HCT116 (cell line): ENCODE data around the gene CD28. TPM values are rescaled to one million over a fixed set of nuclear protein-coding genes. Genes with fewer than 3 reads are reported as not detected.

Source experiments
- ATAC-seq: fragments of 200-7000 bp; cut with Tn5 transposase; 2 replicates; pipeline ENCODE4 v1.9.1; 2020; ENCODE audit warnings: mild to moderate bottlenecking, moderate library complexity
- BruUV-seq: library from RNA; stranded (reverse); fragments of 400-500 nt; replicated peaks from 2 replicates; lab custom pipeline; 2021; lab: Mats Ljungman, UMichigan
- CTCF ChIA-PET: fragments of 300-600 bp; sonication (Branson Sonifier 250); formaldehyde crosslinking; loops from one replicate; lab custom pipeline; 2021; ENCODE audit warnings: antibody characterized with exemption; lab: Charles Lee
- POLR2A ChIA-PET: fragments of 300-600, 350-600 bp; sonication (Branson Sonifier 250); formaldehyde crosslinking; loops from one replicate; lab custom pipeline; 2021; ENCODE audit warnings: antibody characterized with exemption; lab: Charles Lee
- RAD21 ChIA-PET, 2 experiments: fragments of 300-600 bp; sonication (Branson Sonifier 250); formaldehyde crosslinking; loops; one replicate each; lab custom pipeline; 2023; ENCODE audit warnings: low total read pairs in 2 of 2; ENCODE audit not compliant: uncharacterized antibody in 2 of 2, unreplicated experiment in 2 of 2, low non-redundant PET in 1 of 2; lab: Charles Lee
- DNase-seq: peaks from one replicate; pipeline ENCODE4 v3.0.0-alpha.2; 2010; ENCODE audit warnings: low read depth, low spot score
- H2AFZ ChIP-seq: fragments of 200-600 bp; shearing (Covaris generic), sonication (generic); 2 replicates; pipeline ENCODE4 v1.6.1; 2017; ENCODE audit warnings: low read depth, mixed run types, mixed read lengths, antibody characterized with exemption, low read length; ENCODE audit not compliant: poor library complexity, severe bottlenecking
- H3K27ac ChIP-seq: 2 replicates; pipeline ENCODE4 v1.5.1; 2012; ENCODE audit warnings: low read depth, low read length
- H3K27me3 ChIP-seq: fragments of 200-600 bp; sonication (generic); 2 replicates; pipeline ENCODE4 v1.6.1; 2016; ENCODE audit warnings: mixed run types, low read length, mixed read lengths; ENCODE audit not compliant: insufficient read depth
- H3K36me3 ChIP-seq, 2 experiments: fragments of 200-500 bp in 1 of 2; fragments of 200-600 bp in 1 of 2; sonication (Bioruptor generic) in 1 of 2; sonication (generic) in 1 of 2; 2 replicates each; pipeline versions ENCODE4 v1.5.1 to v1.6.1; 2014 to 2016; ENCODE audit warnings: low read length in 2 of 2, inconsistent platforms in 1 of 2, mixed read lengths in 1 of 2, mixed run types in 1 of 2; ENCODE audit not compliant: insufficient read depth in 2 of 2, control insufficient read depth in 1 of 2
- H3K4me1 ChIP-seq, 2 experiments: fragments of 200-600 bp in 1 of 2; sonication (generic) in 1 of 2; 2 replicates each; pipeline versions ENCODE4 v1.5.1 to v1.6.1; 2012 to 2017; ENCODE audit warnings: low read length in 2 of 2, inconsistent platforms in 1 of 2, mild to moderate bottlenecking in 1 of 2, mixed read lengths in 1 of 2, mixed run types in 1 of 2, moderate library complexity in 1 of 2; ENCODE audit not compliant: insufficient read depth in 2 of 2, control insufficient read depth in 1 of 2
- H3K4me2 ChIP-seq: fragments of 200-600 bp; sonication (generic); 2 replicates; pipeline ENCODE4 v1.6.1; 2017; ENCODE audit warnings: mixed run types, low read length, mixed read lengths
- H3K4me3 ChIP-seq, 2 experiments: fragments of 200-600 bp in 1 of 2; sonication (generic) in 1 of 2; replicated peaks in 1 of 2; 2 replicates each; pipeline ENCODE4 v1.5.1; 2011 to 2016; ENCODE audit warnings: low read length in 2 of 2, control low read depth in 1 of 2, low read depth in 1 of 2, mild to moderate bottlenecking in 1 of 2, mixed read lengths in 1 of 2, mixed run types in 1 of 2
- H3K79me2 ChIP-seq: fragments of 200-600 bp; sonication (generic); 2 replicates; pipeline ENCODE4 v1.6.1; 2017; ENCODE audit warnings: mild to moderate bottlenecking, mixed run types, low read length, moderate library complexity, mixed read lengths; ENCODE audit not compliant: insufficient read depth
- H3K9ac ChIP-seq: fragments of 200-600 bp; sonication (generic); 2 replicates; pipeline ENCODE4 v1.6.1; 2016; ENCODE audit warnings: low read length, mixed read lengths
- H3K9me2 ChIP-seq: fragments of 200-600 bp; sonication (generic), shearing (Covaris generic); 2 replicates; pipeline ENCODE4 v1.6.1; 2017; ENCODE audit warnings: mixed run types, mild to moderate bottlenecking, moderate library complexity; ENCODE audit not compliant: insufficient read depth
- H3K9me3 ChIP-seq, 2 experiments: fragments of 200-500 bp in 1 of 2; fragments of 200-600 bp in 1 of 2; sonication (Bioruptor generic) in 1 of 2; sonication (generic) in 1 of 2; 2 replicates each; pipeline ENCODE4 v1.6.1; 2014 to 2017; ENCODE audit warnings: low read length in 2 of 2, mixed read lengths in 2 of 2, inconsistent platforms in 1 of 2, low read depth in 1 of 2, mild to moderate bottlenecking in 1 of 2, mixed run types in 1 of 2, moderate library complexity in 1 of 2; ENCODE audit not compliant: control insufficient read depth in 1 of 2, insufficient read depth in 1 of 2
- H4K20me1 ChIP-seq: fragments of 200-600 bp; sonication (generic), shearing (Covaris generic); 2 replicates; pipeline ENCODE4 v1.6.1; 2017; ENCODE audit warnings: mixed run types, mild to moderate bottlenecking, moderate library complexity; ENCODE audit not compliant: insufficient read depth
- ATF3 ChIP-seq: IDR thresholded peaks from 2 replicates; pipeline ENCODE4 v1.6.1; 2012
- CEBPB ChIP-seq: IDR thresholded peaks from 2 replicates; pipeline ENCODE4 v1.6.1; 2012; ENCODE audit warnings: low read depth
- EGR1 ChIP-seq: IDR thresholded peaks from 2 replicates; pipeline ENCODE4 v1.6.1; 2012; ENCODE audit warnings: low read depth
- ELF1 ChIP-seq: IDR thresholded peaks from 2 replicates; pipeline ENCODE4 v1.6.1; 2012; ENCODE audit warnings: low read depth, borderline replicate concordance
- FOSL1 ChIP-seq: IDR thresholded peaks from 2 replicates; pipeline ENCODE4 v1.6.1; 2012; ENCODE audit warnings: low read depth
- JUND ChIP-seq: IDR thresholded peaks from 2 replicates; pipeline ENCODE4 v1.6.1; 2012
- POLR2A ChIP-seq: IDR thresholded peaks from 2 replicates; pipeline ENCODE4 v1.7.0; 2011; ENCODE audit warnings: borderline replicate concordance; ENCODE audit not compliant: insufficient read depth, insufficient read length; ENCODE audit errors: extremely low read depth
- REST ChIP-seq: IDR thresholded peaks from 2 replicates; pipeline ENCODE4 v1.6.1; 2012; ENCODE audit warnings: low read depth
- SIN3A ChIP-seq: IDR thresholded peaks from 2 replicates; pipeline ENCODE4 v1.6.1; 2012; ENCODE audit warnings: low read depth
- TCF7L2 ChIP-seq: IDR thresholded peaks from 2 replicates; pipeline ENCODE4 v1.7.0; 2011; ENCODE audit warnings: borderline replicate concordance, inconsistent platforms; ENCODE audit not compliant: insufficient read depth, insufficient read length; ENCODE audit errors: extremely low read depth
- ZBTB33 ChIP-seq: IDR thresholded peaks from 2 replicates; pipeline ENCODE4 v1.6.1; 2011; ENCODE audit warnings: mild to moderate bottlenecking, low read length, moderate library complexity; ENCODE audit not compliant: insufficient replicate concordance; ENCODE audit errors: extremely low read depth
- ZFX ChIP-seq: fragments of 450-650 bp; IDR thresholded peaks from 2 replicates; pipeline ENCODE4 v1.6.1; 2017
- intact Hi-C: fragments of 100-400 bp; cut with micrococcal nuclease; formaldehyde crosslinking; loops from 2 replicates; pipeline ENCODE4 v1.10.0; 2022
- total RNA-seq: library from RNA; stranded (reverse); gene quantifications from one replicate; pipeline ENCODE4 v1.2.1, GENCODE V29; 2021; ENCODE audit not compliant: unreplicated experiment

CD28 gene
- total RNA-seq, 1 experiment from 2014 or later, result 0.37 TPM

GRCh38 chr2:203675086-203675485, 31.4 kb upstream of the CD28 start:
- no peaks in the 10 kb centered on the region for H3K79me2 ChIP-seq
- no peaks in the 10 kb centered on the region for H4K20me1 ChIP-seq
- ChIA-PET CTCF (no interaction called here), RAD21 (no interaction called here), POLR2A (no interaction called here)
- DNase-seq (no peak), ATAC-seq (no peak)
- H3K27ac ChIP-seq, result no peak overlapping the region
- no peak overlapping the region for H2AFZ ChIP-seq
- no peaks in the 10 kb centered on the region for H3K9me3 ChIP-seq
- no peaks in the 10 kb centered on the region for H3K4me1 ChIP-seq
- intact Hi-C loops, result no loop called here
- no peak overlapping the region for H3K9ac ChIP-seq
- H3K4me2 ChIP-seq, result no peak overlapping the region
- no peak overlapping the region for H3K4me3 ChIP-seq
- BruUV-seq, result no TSS peak
- H3K27me3 ChIP-seq, result no peaks in the 10 kb centered on the region
- no peaks in the 10 kb centered on the region for H3K9me2 ChIP-seq
- TF ChIP-seq SIN3A, result no peak
- no peak for TF ChIP-seq ZFX
- TF ChIP-seq JUND, result no peak
- no peak for TF ChIP-seq FOSL1
- TF ChIP-seq ELF1, result no peak
- no peak for TF ChIP-seq REST
- no peak for TF ChIP-seq TCF7L2
- no peaks in the 10 kb centered on the region for H3K36me3 ChIP-seq

GRCh38 chr2:203678971-203679370, 27.5 kb upstream of the CD28 start:
- Histone ChIP-seq H3K79me2 (no peaks in the 10 kb centered on the region), H2AFZ (no peak overlapping the region), H3K4me3 (no peak overlapping the region), H3K27ac (no peak overlapping the region), H3K9ac (no peak overlapping the region), H4K20me1 (no peaks in the 10 kb centered on the region), H3K9me2 (no peaks in the 10 kb centered on the region), H3K36me3 (no peaks in the 10 kb centered on the region), H3K4me1 (no peaks in the 10 kb centered on the region), H3K9me3 (no peaks in the 10 kb centered on the region), H3K4me2 (no peak overlapping the region), H3K27me3 (no peaks in the 10 kb centered on the region)
- POLR2A ChIA-PET, result no interaction called here
- intact Hi-C loops, result no loop called here
- CTCF ChIA-PET, result no interaction called here
- RAD21 ChIA-PET, result no interaction called here
- ATAC-seq, result no peak
- no TSS peak for BruUV-seq
- no peak for DNase-seq
- TF ChIP-seq CEBPB (no peak), ATF3 (no peak), EGR1 (no peak), POLR2A (no peak), SIN3A (no peak), ZBTB33 (no peak), REST (no peak), TCF7L2 (no peak)
